DND-41 (cell line): ENCODE data around the gene C1QTNF2.

ENCODE experiments used
- ATAC-seq: fragments of 200-7000 bp; cut with Tn5 transposase; 3 replicates; pipeline ENCODE4 v1.9.1; 2021; ENCODE audit warnings: low read depth; ENCODE audit not compliant: insufficient read depth
- DNase-seq: peaks from one replicate; pipeline ENCODE4 v3.0.0-alpha.2; 2020
- H2AFZ ChIP-seq: 2 replicates; pipeline ENCODE4 v1.6.0; 2012; ENCODE audit warnings: low read depth, low read length
- H3K27ac ChIP-seq: 2 replicates; pipeline ENCODE4 v1.5.1; 2012; ENCODE audit warnings: low read length, inconsistent platforms
- H3K27me3 ChIP-seq: fragments of 200-600 bp; sonication (generic); 2 replicates; pipeline ENCODE4 v1.6.0; 2012; ENCODE audit warnings: low read length, mild to moderate bottlenecking, inconsistent platforms; ENCODE audit not compliant: insufficient read depth, poor library complexity
- H3K36me3 ChIP-seq: 2 replicates; pipeline ENCODE4 v1.5.1; 2012; ENCODE audit warnings: low read length, inconsistent platforms; ENCODE audit not compliant: insufficient read depth
- H3K4me1 ChIP-seq: 2 replicates; pipeline ENCODE4 v1.5.1; 2012; ENCODE audit warnings: mild to moderate bottlenecking, low read length; ENCODE audit not compliant: insufficient read depth
- H3K4me2 ChIP-seq: 2 replicates; pipeline ENCODE4 v1.6.0; 2012; ENCODE audit warnings: mild to moderate bottlenecking, moderate library complexity, low read length, inconsistent platforms; ENCODE audit not compliant: insufficient read depth
- H3K4me3 ChIP-seq, 2 experiments: fragments of 200-600 bp in 1 of 2; shearing (Covaris generic) in 1 of 2; 2 replicates each; pipeline ENCODE4 v1.5.1; 2012 to 2016; ENCODE audit warnings: inconsistent platforms in 2 of 2, low read length in 2 of 2, mild to moderate bottlenecking in 2 of 2, low read depth in 1 of 2, moderate library complexity in 1 of 2
- H3K79me2 ChIP-seq: 2 replicates; pipeline ENCODE4 v1.6.0; 2012; ENCODE audit warnings: low read length, inconsistent platforms; ENCODE audit not compliant: insufficient read depth
- H3K9ac ChIP-seq: 2 replicates; pipeline ENCODE4 v1.6.0; 2012; ENCODE audit warnings: low read depth, mild to moderate bottlenecking, inconsistent platforms, low read length, moderate library complexity
- H3K9me3 ChIP-seq: 2 replicates; pipeline ENCODE4 v1.5.1; 2012; ENCODE audit warnings: low read length, moderate library complexity, mild to moderate bottlenecking, inconsistent platforms; ENCODE audit not compliant: insufficient read depth, severe bottlenecking
- H4K20me1 ChIP-seq: 2 replicates; pipeline ENCODE4 v1.6.0; 2012; ENCODE audit warnings: low read length; ENCODE audit not compliant: insufficient read depth
- EZH2 ChIP-seq: IDR thresholded peaks from 3 replicates; pipeline ENCODE4 v1.6.1; 2012; ENCODE audit warnings: borderline replicate concordance, low read depth, mild to moderate bottlenecking, moderate library complexity, low read length, inconsistent platforms; ENCODE audit not compliant: severe bottlenecking
- TF ChIP-seq, protein P1 (sequence below): IDR thresholded peaks from 2 replicates; pipeline ENCODE4 v1.5.1; 2012; ENCODE audit warnings: borderline replicate concordance, low read length, moderate library complexity, mild to moderate bottlenecking; ENCODE audit not compliant: poor library complexity, severe bottlenecking; ENCODE audit errors: extremely low read depth

C1QTNF2 gene

DNA sequence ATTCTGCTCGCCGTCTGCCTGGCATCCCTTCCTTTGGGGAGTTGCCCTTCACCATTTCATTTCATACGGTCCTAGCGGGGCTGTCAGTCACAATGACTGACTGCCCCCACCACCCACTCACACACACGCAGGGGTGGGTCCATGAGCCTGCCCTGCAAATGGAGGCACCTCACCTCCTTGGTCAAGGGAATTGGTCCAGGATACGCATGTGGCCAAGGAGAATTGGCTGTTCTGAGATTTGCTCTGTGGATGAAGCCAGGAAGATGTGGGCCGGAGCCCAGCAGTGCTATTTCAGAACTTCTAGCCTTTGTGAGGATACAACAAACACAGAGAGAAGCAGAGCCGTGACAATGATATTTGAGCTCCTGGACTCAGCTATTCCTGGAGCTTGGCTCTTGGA is 17.0 kb downstream of the C1QTNF2 start:
- no peak overlapping the region for H3K4me2 ChIP-seq
- no peaks in the 10 kb centered on the region for H3K9me3 ChIP-seq
- ATAC-seq (no peak), DNase-seq (no peak)
- H3K27ac ChIP-seq = no peak overlapping the region
- no peaks in the 10 kb centered on the region for H3K27me3 ChIP-seq
- H3K9ac ChIP-seq = no peak overlapping the region
- H3K4me1 ChIP-seq = no peaks in the 10 kb centered on the region
- H3K79me2 ChIP-seq = no peaks in the 10 kb centered on the region
- no peaks in the 10 kb centered on the region for H3K36me3 ChIP-seq
- H2AFZ ChIP-seq = no peak overlapping the region
- no peaks in the 10 kb centered on the region for H4K20me1 ChIP-seq
- TF ChIP-seq, protein P1, sequence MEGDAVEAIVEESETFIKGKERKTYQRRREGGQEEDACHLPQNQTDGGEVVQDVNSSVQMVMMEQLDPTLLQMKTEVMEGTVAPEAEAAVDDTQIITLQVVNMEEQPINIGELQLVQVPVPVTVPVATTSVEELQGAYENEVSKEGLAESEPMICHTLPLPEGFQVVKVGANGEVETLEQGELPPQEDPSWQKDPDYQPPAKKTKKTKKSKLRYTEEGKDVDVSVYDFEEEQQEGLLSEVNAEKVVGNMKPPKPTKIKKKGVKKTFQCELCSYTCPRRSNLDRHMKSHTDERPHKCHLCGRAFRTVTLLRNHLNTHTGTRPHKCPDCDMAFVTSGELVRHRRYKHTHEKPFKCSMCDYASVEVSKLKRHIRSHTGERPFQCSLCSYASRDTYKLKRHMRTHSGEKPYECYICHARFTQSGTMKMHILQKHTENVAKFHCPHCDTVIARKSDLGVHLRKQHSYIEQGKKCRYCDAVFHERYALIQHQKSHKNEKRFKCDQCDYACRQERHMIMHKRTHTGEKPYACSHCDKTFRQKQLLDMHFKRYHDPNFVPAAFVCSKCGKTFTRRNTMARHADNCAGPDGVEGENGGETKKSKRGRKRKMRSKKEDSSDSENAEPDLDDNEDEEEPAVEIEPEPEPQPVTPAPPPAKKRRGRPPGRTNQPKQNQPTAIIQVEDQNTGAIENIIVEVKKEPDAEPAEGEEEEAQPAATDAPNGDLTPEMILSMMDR = no peak
- TF ChIP-seq EZH2 = no peak
- H3K4me3 ChIP-seq = no peak overlapping the region

DNA sequence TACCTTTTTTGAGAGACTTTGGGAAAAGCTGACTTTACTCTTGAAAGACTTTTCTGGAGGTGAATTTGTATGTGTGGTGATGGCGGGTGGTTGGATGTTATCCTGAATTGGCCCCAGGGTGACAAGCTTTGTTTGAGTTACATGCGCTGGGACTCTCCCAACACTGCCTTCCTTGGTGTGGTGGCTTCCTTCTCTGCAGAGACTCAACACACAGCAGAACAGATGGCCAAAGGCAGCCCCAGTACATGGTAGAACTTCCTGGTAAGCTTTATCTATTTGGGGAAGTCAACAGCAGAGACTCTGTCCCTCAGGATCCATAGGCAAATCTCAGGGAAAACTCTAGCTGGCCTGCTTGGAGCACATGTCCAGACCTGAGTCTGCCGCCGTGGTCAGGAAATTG is 18.1 kb downstream of the C1QTNF2 start:
- Histone ChIP-seq H2AFZ (no peak overlapping the region), H3K4me3 (no peak overlapping the region), H4K20me1 (no peaks in the 10 kb centered on the region), H3K36me3 (no peaks in the 10 kb centered on the region), H3K9ac (no peak overlapping the region), H3K9me3 (no peaks in the 10 kb centered on the region), H3K4me2 (no peak overlapping the region), H3K27me3 (no peaks in the 10 kb centered on the region), H3K4me1 (no peaks in the 10 kb centered on the region), H3K27ac (no peak overlapping the region), H3K79me2 (no peaks in the 10 kb centered on the region)
- TF ChIP-seq, protein P1 = no peak
- no peak for TF ChIP-seq EZH2
- DNase-seq (no peak), ATAC-seq (no peak)

DNA sequence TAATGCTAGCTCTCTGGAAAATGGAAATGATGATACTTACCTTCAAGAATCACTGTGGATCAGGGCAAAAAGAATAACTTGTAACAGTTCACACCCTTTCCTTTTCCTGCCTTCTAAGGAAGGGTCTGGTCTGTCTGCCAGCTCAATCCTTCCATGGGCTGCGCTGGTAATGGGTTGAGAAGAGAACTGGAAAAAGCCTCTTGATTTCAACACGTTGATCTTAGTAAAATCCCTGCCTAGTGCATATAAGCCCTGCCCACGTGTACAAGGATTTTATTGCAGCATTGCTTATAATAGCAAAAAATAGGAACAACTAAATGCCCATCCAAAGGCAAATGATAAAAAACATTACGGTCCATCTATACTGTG is 20.5 kb downstream of the C1QTNF2 start:
- ATAC-seq (no peak), DNase-seq (no peak)
- H3K79me2 ChIP-seq = no peaks in the 10 kb centered on the region
- H2AFZ ChIP-seq = no peak overlapping the region
- peaks cover 3% of the 10 kb centered on the region; the same call in 1 of the 2 replicates for H3K4me1 ChIP-seq
- no peak overlapping the region for H3K27ac ChIP-seq
- H3K36me3 ChIP-seq = no peaks in the 10 kb centered on the region
- no peaks in the 10 kb centered on the region for H4K20me1 ChIP-seq
- no peaks in the 10 kb centered on the region for H3K9me3 ChIP-seq
- no peak overlapping the region for H3K9ac ChIP-seq
- no peaks in the 10 kb centered on the region for H3K27me3 ChIP-seq
- H3K4me2 ChIP-seq = no peak overlapping the region
- no peak overlapping the region for H3K4me3 ChIP-seq
- TF ChIP-seq EZH2 = no peak
- TF ChIP-seq, protein P1 = no peak
